OCI-LY7 (cell line): Measurements from ENCODE around the gene CLDN10. TPM values are rescaled to one million over a fixed set of nuclear protein-coding genes. Genes with fewer than 3 reads are reported as not detected.

Source experiments
- BruUV-seq: library from RNA; stranded (reverse); fragments of 400-500 nt; replicated peaks from 2 replicates; lab custom pipeline; 2021; lab: Mats Ljungman, UMichigan
- CTCF ChIA-PET: fragments of 300-600 bp; sonication (Branson Sonifier 250); formaldehyde crosslinking; loops from one replicate; lab custom pipeline; 2022; ENCODE audit warnings: antibody characterized with exemption; ENCODE audit not compliant: unreplicated experiment; lab: Charles Lee
- POLR2A ChIA-PET: fragments of 300-600 bp; sonication (Branson Sonifier 250); formaldehyde crosslinking; loops from one replicate; lab custom pipeline; 2022; ENCODE audit warnings: antibody characterized with exemption; lab: Charles Lee
- DNase-seq: peaks from one replicate; pipeline ENCODE4 v3.0.0-alpha.2; 2015; ENCODE audit warnings: low spot score
- H2AFZ ChIP-seq: fragments of 200-600 bp; sonication (generic), shearing (Covaris generic); 2 replicates; pipeline ENCODE4 v1.6.1; 2014; ENCODE audit warnings: mild to moderate bottlenecking, antibody characterized with exemption, low read length, moderate library complexity
- H3K27ac ChIP-seq: fragments of 200-600 bp; sonication (generic); 2 replicates; pipeline ENCODE4 v1.5.1; 2014; ENCODE audit warnings: mixed run types, low read depth, mild to moderate bottlenecking, moderate library complexity, low read length, inconsistent platforms; ENCODE audit not compliant: poor library complexity, severe bottlenecking
- H3K36me3 ChIP-seq: fragments of 200-600 bp; sonication (generic); 2 replicates; pipeline ENCODE4 v1.6.1; 2014; ENCODE audit warnings: mild to moderate bottlenecking, antibody characterized with exemption, low read length, moderate library complexity, mixed read lengths; ENCODE audit not compliant: insufficient read depth
- H3K4me1 ChIP-seq: fragments of 200-600 bp; sonication (generic); 2 replicates; pipeline ENCODE4 v1.5.1; 2014; ENCODE audit warnings: mild to moderate bottlenecking, low read length; ENCODE audit not compliant: insufficient read depth, poor library complexity, severe bottlenecking
- H3K4me2 ChIP-seq: fragments of 200-600 bp; sonication (generic); 2 replicates; pipeline ENCODE4 v1.6.1; 2014; ENCODE audit warnings: mild to moderate bottlenecking, low read length
- H3K4me3 ChIP-seq: fragments of 200-600 bp; sonication (generic); 2 replicates; pipeline ENCODE4 v1.5.1; 2014; ENCODE audit warnings: mild to moderate bottlenecking, low read depth, low read length; ENCODE audit not compliant: poor library complexity, severe bottlenecking
- H3K79me2 ChIP-seq: fragments of 200-600 bp; sonication (generic); 2 replicates; pipeline ENCODE4 v1.6.1; 2016; ENCODE audit warnings: low read depth, mild to moderate bottlenecking, low read length, moderate library complexity, mixed read lengths; ENCODE audit not compliant: insufficient read depth
- H3K9me2 ChIP-seq: fragments of 200-600 bp; sonication (generic); 2 replicates; pipeline ENCODE4 v1.6.1; 2016; ENCODE audit warnings: mild to moderate bottlenecking, low read length, mixed read lengths; ENCODE audit not compliant: insufficient read depth
- H3K9me3 ChIP-seq: fragments of 200-600 bp; sonication (generic); 2 replicates; pipeline ENCODE4 v1.6.1; 2014; ENCODE audit warnings: mild to moderate bottlenecking, mixed run types, low read length, mixed read lengths
- H4K20me1 ChIP-seq: fragments of 200-600 bp; sonication (generic); 2 replicates; pipeline ENCODE4 v1.6.1; 2014; ENCODE audit warnings: mild to moderate bottlenecking, antibody characterized with exemption, low read length, moderate library complexity, mixed read lengths; ENCODE audit not compliant: insufficient read depth
- EZH2phosphoT487 ChIP-seq: fragments of 200-600 bp; sonication (generic); IDR thresholded peaks from 2 replicates; pipeline ENCODE4 v1.6.1; 2018; ENCODE audit warnings: low read depth, borderline replicate concordance, mild to moderate bottlenecking, mixed run types, antibody characterized with exemption, low read length, moderate library complexity, mixed read lengths
- intact Hi-C: fragments of 100-400 bp; cut with micrococcal nuclease; formaldehyde crosslinking; loops from one replicate; pipeline ENCODE4 v1.10.0; 2022; ENCODE audit not compliant: unreplicated experiment
- total RNA-seq, 2 experiments: library from RNA; depleted of rRNA in 1 of 2; stranded (reverse); fragments of >200 nt in 1 of 2; shearing (Covaris generic) in 1 of 2; gene quantifications; 2 replicates each; pipeline ENCODE4 v1.2.3, GENCODE V29; 2014 to 2022
- TF ChIP-seq, protein P1 (sequence below): fragments of 200-600 bp; sonication (generic); conservative IDR thresholded peaks from 2 replicates; pipeline ENCODE4 v1.5.1; 2014; ENCODE audit warnings: mild to moderate bottlenecking, antibody characterized with exemption, low read length, moderate library complexity, mixed read lengths

The CLDN10 gene
- total RNA-seq, 2 experiments from 2014 or later, result not detected

DNA sequence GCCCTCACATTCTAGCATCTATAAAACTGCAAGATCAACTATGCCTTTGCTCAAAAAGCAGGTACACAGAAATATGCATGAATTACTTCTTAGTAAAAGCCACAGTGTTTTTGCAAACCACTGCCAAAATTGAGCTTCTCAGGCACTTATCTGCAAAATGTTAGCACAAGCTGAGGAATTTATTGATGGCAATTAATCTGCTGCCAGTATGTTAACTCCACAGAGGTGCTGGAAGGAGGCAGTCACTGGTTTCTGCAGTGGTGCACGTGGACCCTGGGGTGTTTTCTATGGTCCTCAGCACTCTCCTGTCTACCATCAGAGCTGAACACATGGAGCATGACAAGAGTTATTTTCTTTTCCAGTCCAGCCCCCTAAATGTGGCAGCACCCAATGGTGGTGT lies 44.2 kb downstream of the CLDN10 start:
- ChIA-PET POLR2A (no interaction called here), CTCF (no interaction called here)
- Histone ChIP-seq H3K4me3 (no peak overlapping the region), H3K27ac (no peak overlapping the region), H3K4me2 (no peak overlapping the region), H3K9me2 (no peaks in the 10 kb centered on the region), H3K9me3 (no peaks in the 10 kb centered on the region), H3K79me2 (no peaks in the 10 kb centered on the region), H2AFZ (no peak overlapping the region), H3K4me1 (no peaks in the 10 kb centered on the region), H4K20me1 (no peaks in the 10 kb centered on the region), H3K36me3 (no peaks in the 10 kb centered on the region)
- no peak for TF ChIP-seq EZH2phosphoT487
- TF ChIP-seq, protein P1, sequence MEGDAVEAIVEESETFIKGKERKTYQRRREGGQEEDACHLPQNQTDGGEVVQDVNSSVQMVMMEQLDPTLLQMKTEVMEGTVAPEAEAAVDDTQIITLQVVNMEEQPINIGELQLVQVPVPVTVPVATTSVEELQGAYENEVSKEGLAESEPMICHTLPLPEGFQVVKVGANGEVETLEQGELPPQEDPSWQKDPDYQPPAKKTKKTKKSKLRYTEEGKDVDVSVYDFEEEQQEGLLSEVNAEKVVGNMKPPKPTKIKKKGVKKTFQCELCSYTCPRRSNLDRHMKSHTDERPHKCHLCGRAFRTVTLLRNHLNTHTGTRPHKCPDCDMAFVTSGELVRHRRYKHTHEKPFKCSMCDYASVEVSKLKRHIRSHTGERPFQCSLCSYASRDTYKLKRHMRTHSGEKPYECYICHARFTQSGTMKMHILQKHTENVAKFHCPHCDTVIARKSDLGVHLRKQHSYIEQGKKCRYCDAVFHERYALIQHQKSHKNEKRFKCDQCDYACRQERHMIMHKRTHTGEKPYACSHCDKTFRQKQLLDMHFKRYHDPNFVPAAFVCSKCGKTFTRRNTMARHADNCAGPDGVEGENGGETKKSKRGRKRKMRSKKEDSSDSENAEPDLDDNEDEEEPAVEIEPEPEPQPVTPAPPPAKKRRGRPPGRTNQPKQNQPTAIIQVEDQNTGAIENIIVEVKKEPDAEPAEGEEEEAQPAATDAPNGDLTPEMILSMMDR, result no peak
- no peak for DNase-seq
- BruUV-seq, result no TSS peak
- intact Hi-C loops, result no loop called here

DNA sequence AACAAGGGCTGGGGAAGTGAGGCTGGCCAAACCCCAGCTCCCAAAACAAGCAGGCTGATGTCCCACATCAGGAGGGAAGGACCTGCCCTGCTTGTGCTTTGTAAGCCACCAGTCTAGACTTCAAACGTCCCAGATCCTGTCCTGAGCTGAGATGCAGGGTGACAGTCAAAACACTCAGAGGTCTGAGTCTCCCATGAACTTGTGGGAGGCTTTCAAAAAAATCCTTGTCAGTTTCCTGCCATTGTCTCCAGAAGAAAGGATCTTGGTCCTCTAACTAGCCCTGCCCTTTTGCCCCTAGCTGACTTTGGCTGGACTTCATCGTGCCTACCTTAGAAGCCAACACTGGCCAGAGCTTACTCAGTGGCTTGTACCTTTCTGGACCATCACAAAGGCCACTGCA lies 48.7 kb downstream of the CLDN10 start:
- Histone ChIP-seq H2AFZ (no peak overlapping the region), H4K20me1 (no peaks in the 10 kb centered on the region), H3K9me3 (no peaks in the 10 kb centered on the region), H3K4me1 (no peaks in the 10 kb centered on the region), H3K36me3 (no peaks in the 10 kb centered on the region), H3K27ac (no peak overlapping the region), H3K4me3 (no peak overlapping the region), H3K9me2 (no peaks in the 10 kb centered on the region), H3K79me2 (no peaks in the 10 kb centered on the region), H3K4me2 (no peak overlapping the region)
- BruUV-seq, result no TSS peak
- ChIA-PET POLR2A (interaction anchor here (0.5 kb wide), 1 partner anchor 37 kb away, joined by 4 read pairs; no protein-coding TSS in a partner anchor), CTCF (no interaction called here)
- TF ChIP-seq, protein P1, result no peak
- TF ChIP-seq EZH2phosphoT487, result no peak
- intact Hi-C loops, result no loop called here
- DNase-seq, result no peak

DNA sequence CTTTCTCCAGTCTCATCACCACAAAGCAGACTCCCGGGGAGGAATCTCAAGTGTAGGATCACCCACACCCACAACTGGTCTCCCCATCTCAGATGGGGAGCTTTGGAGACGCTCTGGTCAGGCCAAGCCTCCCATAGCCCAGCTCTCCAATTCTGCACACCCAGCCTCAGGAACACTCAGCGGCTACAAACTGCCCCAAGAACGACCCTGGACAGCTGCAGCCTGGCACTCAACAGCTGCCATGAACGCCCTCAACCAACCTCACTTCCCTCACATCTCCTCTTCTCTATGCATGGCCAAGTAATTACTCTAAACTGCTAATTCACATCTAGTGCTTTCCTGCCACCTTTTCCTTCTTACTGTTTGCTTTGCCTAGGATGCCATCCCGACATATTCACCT lies 49.4 kb downstream of the CLDN10 start:
- Histone ChIP-seq H3K4me2 (no peak overlapping the region), H3K4me3 (no peak overlapping the region), H4K20me1 (no peaks in the 10 kb centered on the region), H3K27ac (no peak overlapping the region), H3K9me2 (no peaks in the 10 kb centered on the region), H3K36me3 (no peaks in the 10 kb centered on the region), H3K9me3 (no peaks in the 10 kb centered on the region), H2AFZ (no peak overlapping the region), H3K79me2 (no peaks in the 10 kb centered on the region), H3K4me1 (no peaks in the 10 kb centered on the region)
- no peak for TF ChIP-seq EZH2phosphoT487
- TF ChIP-seq, protein P1, result no peak
- no TSS peak for BruUV-seq
- CTCF ChIA-PET, result no interaction called here
- intact Hi-C loops, result no loop called here
- DNase-seq, result no peak
- POLR2A ChIA-PET, result interaction anchor here (0.5 kb wide), 1 partner anchor 38 kb away, joined by 4 read pairs; no protein-coding TSS in a partner anchor
